ENCODE results near the gene CEP192. TPM values are rescaled to one million over a fixed set of nuclear protein-coding genes. Genes with fewer than 3 reads are reported as not detected.

The CEP192 gene
- total and polyA plus RNA-seq, 10 of the 15 experiments (the other 5 are each of a cell fraction or from before 2014, with no cell fraction given): 15.4 to 58.2 (median 29.6) TPM

- H3K4me2 ChIP-seq (ENCODE audit: control insufficient read depth, insufficient read depth): peak overlapping the region; percentile 89
- CTCF ChIA-PET: interaction anchor here (1.4 kb wide), 1 partner anchor 165 kb away, joined by 3 read pairs; no protein-coding TSS in a partner anchor
- no peak for FAIRE-seq
- peaks cover 0 to 3% of the 10 kb centered on the region in 2 experiments; a peak in 1 of 4 replicates for H3K36me3 ChIP-seq (ENCODE audit: control insufficient read depth in 2 of 2, insufficient read depth in 2 of 2, low read length in 1 of 2)
- no peaks in the 10 kb centered on the region; the same call in 2 of the 3 replicates for H3K9me3 ChIP-seq (replicated peaks; ENCODE audit: control insufficient read depth, insufficient read depth, low read length)
- TF ChIP-seq USF2 (IDR thresholded peaks at IDR 0.05; ENCODE audit: borderline replicate concordance, low read depth, low read length) (no peak), FOXK2 (IDR thresholded peaks at IDR 0.05) (no peak), BHLHE40 (IDR thresholded peaks at IDR 0.05; ENCODE audit: borderline replicate concordance in 1 of 2, low read depth in 2 of 2, low read length in 1 of 2) (no peak), POU2F2 (IDR thresholded peaks at IDR 0.05; ENCODE audit: borderline replicate concordance, low read depth, low read length) (no peak), MEF2B (IDR thresholded peaks at IDR 0.05; ENCODE audit: partially characterized antibody, poor library complexity, severe bottlenecking) (no peak), KAT2A (conservative IDR thresholded peaks at IDR 0.05; ENCODE audit: control insufficient read depth, low read depth, low read length) (no peak), RELA (IDR thresholded peaks at IDR 0.05; ENCODE audit: borderline replicate concordance, partially characterized antibody) (no peak), RAD51 (IDR thresholded peaks at IDR 0.05) (no peak), RCOR1 (conservative IDR thresholded peaks at IDR 0.05; ENCODE audit: low read depth, low read length) (no peak), ZBTB11 (CRISPR knock-in tag; IDR thresholded peaks at IDR 0.05) (no peak), BCLAF1 (IDR thresholded peaks at IDR 0.05) (no peak), RB1 (IDR thresholded peaks at IDR 0.05; ENCODE audit: borderline replicate concordance) (no peak), ZNF274 (IDR thresholded peaks at IDR 0.05; ENCODE audit: insufficient read depth, insufficient read length) (no peak)
- ATAC-seq: no peak
- no peak for DNase-seq (ENCODE audit: low read depth, low spot score)
- H4K20me1 ChIP-seq (ENCODE audit: control insufficient read depth, insufficient read depth): no peaks in the 10 kb centered on the region
- 56% methylated on average over 2 of the region's 2 CpGs for WGBS (ENCODE audit: insufficient coverage, insufficient replicate concordance, low lambda C conversion rate, missing lambda C conversion rate)
- peak overlapping the region; percentile 76 for H3K4me3 ChIP-seq
- no peak overlapping the region for H2AFZ ChIP-seq (ENCODE audit: control insufficient read depth, low read depth, low read length)
- H3K27me3 ChIP-seq (replicated peaks in 1 of 2; ENCODE audit: control insufficient read depth in 2 of 2, insufficient read depth in 2 of 2, low read length in 1 of 2): no peaks in the 10 kb centered on the region
- H3K27ac ChIP-seq (ENCODE audit: control insufficient read depth, insufficient read depth): no peak overlapping the region
- POLR2A ChIA-PET: no interaction called here
- no TSS peak for BruUV-seq (replicated peaks)
- H3K79me2 ChIP-seq (ENCODE audit: control insufficient read depth, insufficient read depth, low read length): peaks cover 74% of the 10 kb centered on the region
- H3K9ac ChIP-seq (ENCODE audit: control insufficient read depth, insufficient read depth, low read length): no peak overlapping the region
- in situ Hi-C loops (cut with MboI): no loop called here
- intact Hi-C loops (cut with micrococcal nuclease; ENCODE audit: unreplicated experiment): loop anchor here (5.0 to 10.0 kb wide), 4 partner anchors 111 to 741 kb away; partner anchors contain the start of gene PTPN2
- H3K4me1 ChIP-seq (ENCODE audit: control insufficient read depth, insufficient read depth, low read length): peaks cover 22% of the 10 kb centered on the region
- SMC1A ChIA-PET (ENCODE audit: uncharacterized antibody, unreplicated experiment): interaction anchor here (1.0 kb wide), 1 partner anchor 20 kb away, joined by 3 read pairs; no protein-coding TSS in a partner anchor
- RAD21 ChIA-PET (ENCODE audit: unreplicated experiment): interaction anchor here (0.6 kb wide), 1 partner anchor 152 kb away, joined by 3 read pairs; no protein-coding TSS in a partner anchor
Measured at GRCh38 chr18:12993439-12993838, 2.3 kb downstream of the CEP192 start.
